Natural killer cell (primary cell): ENCODE results near the gene NCR1. TPM values are rescaled to one million over a fixed set of nuclear protein-coding genes. Genes with fewer than 3 reads are reported as not detected.
"Not testable (repeated sequence)": the region's sequence is repeated elsewhere in the genome, so short reads cannot be mapped to it uniquely, and the experiment has no call there.

Experiments used
- ATAC-seq, 3 donors: fragments of 150-1000 bp in 2 of 3; fragments of 200-7000 bp in 1 of 3; cut with Tn5 transposase; 1 replicate in 1 of 3; 2 replicates in 2 of 3; pipeline ENCODE4 v1.10.0; 2021; ENCODE audit warnings: mild to moderate bottlenecking in 2 of 3, moderate library complexity in 2 of 3
- DNase-seq, 2 donors: peaks; one replicate each; pipeline versions ENCODE4 v3.0.0 to v3.0.0-alpha.2; 2013 to 2021; ENCODE audit warnings: mixed read lengths in 1 of 2
- H3K27ac ChIP-seq: one replicate; pipeline ENCODE4 v1.5.1; 2013; ENCODE audit warnings: mild to moderate bottlenecking, low read length
- H3K27me3 ChIP-seq: one replicate; pipeline ENCODE4 v1.6.1; 2013; ENCODE audit warnings: low read length; ENCODE audit not compliant: control insufficient read depth, insufficient read depth
- H3K36me3 ChIP-seq: one replicate; pipeline ENCODE4 v1.6.1; 2013; ENCODE audit warnings: low read length; ENCODE audit not compliant: control insufficient read depth, insufficient read depth
- H3K4me1 ChIP-seq: one replicate; pipeline ENCODE4 v1.6.1; 2013; ENCODE audit warnings: low read length; ENCODE audit not compliant: control insufficient read depth, insufficient read depth
- H3K4me3 ChIP-seq: one replicate; pipeline ENCODE4 v1.5.1; 2013; ENCODE audit warnings: low read length
- H3K9me3 ChIP-seq: one replicate; pipeline ENCODE4 v1.6.1; 2013; ENCODE audit warnings: low read length; ENCODE audit not compliant: control insufficient read depth, insufficient read depth
- H3K27ac Mint-ChIP-seq, 2 donors: one replicate each; pipeline ENCODE4 v1.8.0; 2022; ENCODE audit warnings: mild to moderate bottlenecking in 2 of 2, mixed read lengths in 2 of 2, moderate library complexity in 1 of 2
- H3K27me3 Mint-ChIP-seq, 2 donors: one replicate each; pipeline ENCODE4 v1.8.0; 2022; ENCODE audit warnings: low read depth in 2 of 2, mixed read lengths in 2 of 2
- H3K36me3 Mint-ChIP-seq: one replicate; pipeline ENCODE4 v1.8.0; 2022; ENCODE audit warnings: mixed read lengths
- H3K4me1 Mint-ChIP-seq, 2 donors: one replicate each; pipeline ENCODE4 v1.8.0; 2022; ENCODE audit warnings: mixed read lengths in 2 of 2
- H3K4me3 Mint-ChIP-seq: one replicate; pipeline ENCODE4 v1.8.0; 2022; ENCODE audit warnings: mild to moderate bottlenecking, moderate library complexity, mixed read lengths
- H3K9me3 Mint-ChIP-seq, 2 donors: one replicate each; pipeline ENCODE4 v1.8.0; 2022; ENCODE audit warnings: mixed read lengths in 2 of 2
- CTCF ChIP-seq: fragments of 200-600 bp; IDR thresholded peaks from one replicate; pipeline ENCODE4 v1.8.0; 2022; ENCODE audit warnings: antibody characterized with exemption
- WGBS: methylation state at CpG from one replicate; pipeline ENCODE4 v1.1.7; 2013; ENCODE audit warnings: missing lambda C conversion rate; ENCODE audit not compliant: insufficient coverage; 5-methylcytosine and 5-hydroxymethylcytosine counted together
- intact Hi-C: fragments of 100-400 bp; cut with micrococcal nuclease; formaldehyde crosslinking; loops from one replicate; pipeline ENCODE4 v1.14.2; 2022
- total RNA-seq, 4 donors: library from RNA; stranded (reverse); fragments of 120-200 nt in 1 of 4; gene quantifications; one replicate each; pipeline versions ENCODE4 v1.2.3 to v1.2.4, GENCODE V29; 2013 to 2022

The NCR1 gene
- total RNA-seq, 3 donors from 2014 or later (not counting 1 experiment from before 2014, with no cell fraction given) = 213 to 342 (median 244) TPM

- Mint-ChIP-seq H3K27ac (no peak overlapping the region), H3K4me3 (no peak overlapping the region), H3K9me3 (no peaks in the 10 kb centered on the region), H3K27me3 (no peaks in the 10 kb centered on the region), H3K4me1 (no peaks in the 10 kb centered on the region), H3K36me3 (no peaks in the 10 kb centered on the region)
- WGBS = 87% methylated on average over 23 of the region's 23 CpGs
- no peaks in the 10 kb centered on the region for H3K9me3 ChIP-seq
- no peak for DNase-seq
- H3K4me3 ChIP-seq = no peak overlapping the region
- intact Hi-C loops = no loop called here
- no peaks in the 10 kb centered on the region for H3K36me3 ChIP-seq
- H3K27me3 ChIP-seq = no peaks in the 10 kb centered on the region
- no peak overlapping the region for H3K27ac ChIP-seq
- H3K4me1 ChIP-seq = peaks cover 2% of the 10 kb centered on the region
- ATAC-seq = no peak
- TF ChIP-seq CTCF = no peak
Observed at GRCh38 chr19:54952591-54953344, 46.8 kb downstream of the NCR1 start.

- H3K4me1 Mint-ChIP-seq, intact Hi-C loops, H3K27me3 ChIP-seq, H3K9me3 Mint-ChIP-seq, H3K4me1 ChIP-seq, H3K36me3 ChIP-seq, H3K4me3 Mint-ChIP-seq, H3K36me3 Mint-ChIP-seq, H3K9me3 ChIP-seq, H3K27ac ChIP-seq, DNase-seq, ATAC-seq, H3K27me3 Mint-ChIP-seq, H3K4me3 ChIP-seq, H3K27ac Mint-ChIP-seq: not testable (repeated sequence)
- WGBS = 99% methylated on average over 8 of the region's 10 CpGs
Observed at GRCh38 chr19:54953345-54953713, 47.4 kb downstream of the NCR1 start.

- DNase-seq = no peak
- Histone ChIP-seq H3K4me1 (peaks cover 21% of the 10 kb centered on the region), H3K27me3 (no peaks in the 10 kb centered on the region), H3K4me3 (no peak overlapping the region), H3K9me3 (no peaks in the 10 kb centered on the region), H3K36me3 (no peaks in the 10 kb centered on the region), H3K27ac (no peak overlapping the region)
- Mint-ChIP-seq H3K27me3 (no peaks in the 10 kb centered on the region), H3K4me1 (peaks cover 6 to 8% of the 10 kb centered on the region in 2 donors), H3K36me3 (no peaks in the 10 kb centered on the region), H3K27ac (no peak overlapping the region), H3K9me3 (no peaks in the 10 kb centered on the region), H3K4me3 (no peak overlapping the region)
- WGBS = 88% methylated on average over 11 of the region's 11 CpGs
- ATAC-seq = no peak
- TF ChIP-seq CTCF = no peak
- intact Hi-C loops = no loop called here
Observed at GRCh38 chr19:54955376-54955775, 49.4 kb downstream of the NCR1 start.

GRCh38 chr19:54959840-54960239, 53.9 kb downstream of the NCR1 start:
- Histone ChIP-seq H3K9me3 (no peaks in the 10 kb centered on the region), H3K27me3 (no peaks in the 10 kb centered on the region), H3K4me3 (no peak overlapping the region), H3K36me3 (no peaks in the 10 kb centered on the region), H3K27ac (no peak overlapping the region), H3K4me1 (peaks cover 19% of the 10 kb centered on the region)
- Mint-ChIP-seq H3K4me3 (peak overlapping the region; percentile 49), H3K4me1 (peaks cover 6 to 8% of the 10 kb centered on the region in 2 donors), H3K27me3 (no peaks in the 10 kb centered on the region), H3K36me3 (no peaks in the 10 kb centered on the region), H3K9me3 (no peaks in the 10 kb centered on the region), H3K27ac (peak overlapping the region in 1 of 2 donors; percentile 70)
- WGBS = 27% methylated on average over 5 of the region's 8 CpGs
- no peak for TF ChIP-seq CTCF
- DNase-seq = no peak
- intact Hi-C loops = no loop called here
- peak in 1 of 3 donors; percentile 42 for ATAC-seq

Other genes with a start within 250 kb of the NCR1 start
- 1 to 10 TPM; 1.5 to 3.6 (median 2.5) TPM for gene LILRB4, start 243.2 kb upstream of the NCR1 start, total RNA-seq
- gene KIR3DL3, start 181.7 kb upstream of the NCR1 start, total RNA-seq = not detected
- 10 to 100 TPM; 40.7 to 57.3 (median 54.1) TPM for gene KIR2DL3, start 167.6 kb upstream of the NCR1 start, total RNA-seq
- 10 to 100 TPM; 39.5 to 88.2 (median 70.8) TPM for gene KIR2DL1, start 136.4 kb upstream of the NCR1 start, total RNA-seq
- gene KIR2DL4, start 102.5 kb upstream of the NCR1 start, total RNA-seq = 10 to 100 TPM in 1 of 3 donors, 1 to 10 TPM in 2; 7.1 to 14.5 (median 7.3) TPM
- gene KIR3DL1, start 89.7 kb upstream of the NCR1 start, total RNA-seq = 10 to 100 TPM; 34.7 to 97.1 (median 41.2) TPM
- gene KIR2DS4, start 73.5 kb upstream of the NCR1 start, total RNA-seq = 100 to 1,000 TPM in 1 of 3 donors, 10 to 100 TPM in 2; 54.5 to 171 (median 56.4) TPM
- 10 to 100 TPM; 24.0 to 89.0 (median 65.1) TPM for gene KIR3DL2, start 55.7 kb upstream of the NCR1 start, total RNA-seq
- gene FCAR, start 31.9 kb upstream of the NCR1 start, total RNA-seq = 10 to 100 TPM in 1 of 3 donors, 1 to 10 TPM in 1, under 1 TPM in 1; 0.26 to 23.7 (median 6.7) TPM
- not detected for gene NLRP7, start 41.4 kb downstream of the NCR1 start, total RNA-seq
- gene NLRP2, start 60.2 kb downstream of the NCR1 start, total RNA-seq = 10 to 100 TPM; 30.2 to 71.2 (median 42.6) TPM
- gene GP6, start 132.1 kb downstream of the NCR1 start, total RNA-seq = 1 to 10 TPM in 2 of 3 donors, under 1 TPM in 1; 0.95 to 3.3 (median 2.3) TPM
- 10 to 100 TPM; 18.2 to 25.3 (median 19.3) TPM for gene RDH13, start 157.0 kb downstream of the NCR1 start, total RNA-seq
- 10 to 100 TPM in 1 of 3 donors, 1 to 10 TPM in 2; 8.8 to 15.7 (median 10.0) TPM for gene EPS8L1, start 169.7 kb downstream of the NCR1 start, total RNA-seq
- gene PPP1R12C, start 211.5 kb downstream of the NCR1 start, total RNA-seq = 100 to 1,000 TPM; 162 to 178 (median 174) TPM
- under 1 TPM in 1 of 3 donors, not detected in 2; 0.94 TPM for gene TNNT1, start 243.1 kb downstream of the NCR1 start, total RNA-seq